NCI-H2029 treated with DMSO at 0.1 percent for 48 hours (cell line): ENCODE data around the gene TNFRSF13B.
"Not testable (repeated sequence)": the region's sequence is repeated elsewhere in the genome, so short reads cannot be mapped to it uniquely, and the experiment has no call there.

Source experiments
- DNase-seq: peaks from one replicate; lab custom pipeline; 2025; lab: John Stamatoyannopoulos, UW

TNFRSF13B gene

DNA sequence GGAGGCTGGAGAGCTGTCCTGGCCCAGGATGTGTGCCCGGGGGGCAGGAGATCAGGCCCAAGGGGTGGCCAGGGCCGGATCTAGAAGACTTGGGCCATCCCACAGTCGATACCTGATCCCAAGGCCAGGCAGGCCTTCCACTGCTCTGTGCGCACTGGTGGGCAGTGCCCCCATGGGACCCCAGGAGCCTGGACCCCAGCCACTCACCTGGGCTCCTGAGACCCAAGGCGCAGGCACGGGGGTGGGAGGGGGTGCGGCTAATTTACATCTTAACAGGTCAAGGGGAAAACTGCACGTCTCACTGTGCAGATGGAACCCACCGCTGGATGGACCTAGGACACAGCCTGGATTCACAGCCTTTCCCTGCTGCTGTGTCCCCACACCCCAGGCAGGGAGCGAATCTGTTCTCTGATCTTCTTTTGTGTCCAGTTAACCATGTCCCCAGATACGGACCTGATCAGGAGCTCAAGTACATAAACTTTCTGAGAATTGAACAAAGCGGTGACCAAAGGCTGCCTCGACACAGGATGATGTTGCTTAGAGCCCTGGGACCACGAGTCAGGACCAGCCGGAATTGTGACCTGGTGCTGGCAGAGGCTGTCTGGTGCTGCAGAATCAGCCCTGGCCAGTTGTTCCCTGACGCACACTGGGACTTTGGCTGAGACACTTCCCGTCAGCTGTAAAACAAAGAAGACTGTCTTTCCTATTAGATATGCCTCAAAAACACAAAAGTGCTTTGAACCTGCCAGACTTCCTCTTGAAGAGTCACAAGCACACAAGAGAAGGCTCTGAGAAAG lies 60.6 kb downstream of the TNFRSF13B start:
- no peak for DNase-seq

DNA sequence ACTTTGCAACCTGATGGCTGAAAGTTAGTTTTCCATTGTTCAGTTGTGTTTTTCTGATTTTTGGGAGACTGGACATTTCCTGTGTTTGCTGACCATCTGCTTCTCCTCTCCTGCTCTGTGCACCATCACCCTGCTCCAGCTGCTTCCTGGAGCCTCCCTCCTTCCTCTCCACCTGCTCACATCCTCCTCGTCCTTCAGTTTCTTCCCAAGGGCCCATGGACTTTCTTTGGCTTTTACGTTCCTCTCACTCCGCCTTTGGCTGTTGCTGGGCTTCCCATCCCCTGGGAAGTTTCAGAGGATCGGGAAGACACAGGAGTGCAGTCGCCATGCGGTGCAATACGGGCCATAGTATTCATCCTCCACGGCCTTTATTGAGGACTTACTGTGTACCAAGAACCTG lies 61.6 kb downstream of the TNFRSF13B start:
- no peak for DNase-seq

DNA sequence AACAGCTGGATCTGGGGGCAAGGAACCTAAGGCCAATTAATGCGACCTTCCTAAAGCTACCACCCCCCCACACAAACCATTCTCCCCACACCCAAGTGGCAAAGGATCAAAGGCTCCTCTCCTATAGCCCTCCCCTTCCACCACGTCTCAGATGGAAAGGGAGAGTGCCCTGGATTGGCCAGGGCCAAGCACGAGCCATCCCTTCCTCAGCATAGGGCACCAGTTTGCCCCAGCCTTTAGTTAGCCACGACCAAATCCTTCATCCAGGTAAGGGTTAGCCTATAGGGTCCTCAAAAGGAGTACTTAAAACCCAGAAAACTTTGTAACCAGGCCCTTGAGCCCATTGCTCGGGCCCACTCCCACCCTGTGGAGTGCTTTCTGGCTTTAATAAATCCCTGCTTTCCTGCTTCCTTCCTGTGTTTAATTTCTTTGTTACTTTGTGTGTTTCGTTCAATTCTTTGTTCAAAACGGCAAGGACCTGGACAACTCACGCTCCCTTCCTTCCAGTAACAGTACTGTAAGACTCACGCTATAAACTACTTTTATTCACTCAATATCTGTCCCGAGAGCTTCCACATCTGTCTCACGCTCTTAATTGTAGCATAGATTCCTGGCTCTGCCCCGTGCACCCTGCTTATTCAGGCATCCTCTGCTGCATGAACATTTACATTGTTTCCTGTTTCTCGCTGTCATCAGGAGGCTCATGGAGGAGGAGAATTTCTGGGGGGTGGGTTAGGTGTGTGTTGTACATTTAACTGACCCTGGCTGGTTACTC lies 62.3 kb downstream of the TNFRSF13B start:
- DNase-seq = no peak

DNA sequence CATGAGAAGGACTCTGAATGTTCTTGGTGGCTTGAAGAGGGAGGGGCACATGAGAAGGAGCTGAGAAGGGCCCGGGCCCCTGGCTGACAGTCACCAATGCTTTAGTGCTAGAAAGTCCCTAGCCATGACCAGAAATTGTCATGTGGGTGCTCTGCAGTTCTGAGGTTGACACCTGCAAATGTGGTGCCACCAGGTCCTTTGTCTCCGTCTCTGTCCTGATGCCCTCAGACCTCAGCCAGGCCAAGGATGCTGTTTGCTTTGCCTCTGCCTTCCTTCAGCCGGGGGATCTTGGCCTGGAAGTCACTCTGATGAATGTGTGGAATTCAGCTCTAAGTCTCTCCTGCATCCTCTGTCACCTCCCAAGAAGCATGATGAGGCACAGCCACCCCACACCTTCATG lies 63.6 kb downstream of the TNFRSF13B start:
- no peak for DNase-seq

DNA sequence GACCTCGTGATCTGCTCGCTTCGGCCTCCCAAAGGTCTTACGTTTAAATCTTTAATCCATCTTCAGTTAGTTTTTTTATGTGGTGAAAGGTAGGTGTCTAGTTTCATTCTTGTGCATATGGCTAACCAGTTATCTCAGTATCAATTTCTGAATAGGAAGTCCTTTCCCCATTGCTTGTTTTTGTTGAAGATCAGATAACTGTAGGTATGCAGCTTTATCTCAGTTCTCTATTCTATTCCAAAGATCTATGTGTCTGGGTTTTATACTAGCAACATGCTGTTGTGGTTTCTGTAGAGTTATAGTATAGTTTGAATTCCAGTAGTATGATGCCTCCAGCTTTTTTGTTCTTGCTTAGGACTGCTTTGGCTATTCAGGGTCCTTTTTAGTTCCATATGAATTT lies 65.2 kb downstream of the TNFRSF13B start:
- no peak for DNase-seq

DNA sequence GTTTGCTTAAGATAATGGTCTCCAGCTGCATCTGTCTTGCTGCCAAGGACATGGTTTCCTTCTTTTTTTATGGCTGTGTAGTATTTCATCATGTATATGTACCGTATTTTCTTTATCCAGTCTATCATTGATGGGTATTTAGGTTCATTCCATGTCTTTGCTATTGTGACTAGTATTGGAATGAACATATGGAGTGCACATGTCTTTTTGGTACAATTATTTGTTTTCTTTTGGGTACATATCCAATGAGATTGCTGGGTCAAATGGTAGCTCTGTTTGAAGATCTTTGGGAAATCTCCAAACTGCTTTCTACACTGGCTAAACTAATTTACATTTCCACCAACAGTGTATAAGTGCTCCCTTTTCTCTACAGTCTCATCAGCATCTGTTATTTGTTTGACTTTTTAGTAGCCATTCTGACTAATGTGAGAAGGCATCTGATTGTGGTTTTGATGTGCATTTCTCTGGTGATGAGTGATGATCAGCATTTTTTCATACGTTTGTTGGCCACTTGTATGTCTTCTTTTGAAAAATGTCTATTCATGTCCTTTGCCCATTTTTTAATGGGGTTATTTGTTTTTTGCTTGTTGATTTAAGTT lies 66.2 kb downstream of the TNFRSF13B start:
- no peak for DNase-seq

DNA sequence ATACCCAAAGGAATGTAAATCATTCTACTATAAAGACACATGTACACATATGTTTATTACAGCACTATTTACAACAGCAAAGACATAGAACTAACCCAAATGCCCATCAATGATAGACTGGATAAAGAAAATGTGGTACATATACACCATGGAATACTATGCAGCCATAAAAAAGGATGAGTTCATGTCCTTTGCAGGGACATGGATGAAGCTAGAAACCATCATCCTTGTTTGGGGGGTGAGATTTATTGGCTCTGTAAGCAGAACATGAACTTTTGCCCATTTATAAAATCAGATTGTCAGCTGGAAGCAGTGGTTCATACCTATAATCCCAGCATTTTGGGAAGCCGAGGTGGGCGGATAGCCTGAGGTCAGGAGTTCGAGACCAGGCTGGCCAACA lies 68.8 kb downstream of the TNFRSF13B start:
- not testable (repeated sequence) for DNase-seq

DNA sequence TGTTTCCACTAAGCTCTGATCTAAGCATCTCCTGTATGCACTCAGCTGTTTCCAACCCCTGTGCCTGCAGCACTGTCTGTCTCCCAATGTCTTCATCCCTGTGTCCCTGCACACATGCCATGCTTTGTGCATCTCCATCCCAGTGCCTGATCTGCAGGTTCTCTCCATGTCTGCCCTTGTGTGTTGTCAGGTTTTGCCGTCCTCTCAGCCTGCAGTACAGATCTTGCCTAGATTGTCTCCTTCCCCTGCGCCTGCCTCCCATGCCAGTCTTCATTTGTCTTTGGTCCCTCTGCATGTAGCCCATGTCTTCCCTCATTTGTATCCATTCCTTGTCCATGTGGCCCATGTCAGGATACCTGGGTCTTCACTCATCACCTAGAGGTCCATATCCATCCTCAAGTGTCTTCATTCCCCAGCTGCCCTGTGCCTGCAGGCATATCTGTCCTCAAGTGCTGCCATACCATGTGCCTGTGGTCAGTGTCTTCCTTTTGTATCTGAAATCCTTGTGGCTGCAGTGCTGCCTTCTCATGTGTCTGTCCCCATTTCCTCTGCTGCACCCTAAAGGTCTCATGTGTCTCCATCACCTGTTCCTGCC lies 71.5 kb downstream of the TNFRSF13B start:
- DNase-seq = no peak

DNA sequence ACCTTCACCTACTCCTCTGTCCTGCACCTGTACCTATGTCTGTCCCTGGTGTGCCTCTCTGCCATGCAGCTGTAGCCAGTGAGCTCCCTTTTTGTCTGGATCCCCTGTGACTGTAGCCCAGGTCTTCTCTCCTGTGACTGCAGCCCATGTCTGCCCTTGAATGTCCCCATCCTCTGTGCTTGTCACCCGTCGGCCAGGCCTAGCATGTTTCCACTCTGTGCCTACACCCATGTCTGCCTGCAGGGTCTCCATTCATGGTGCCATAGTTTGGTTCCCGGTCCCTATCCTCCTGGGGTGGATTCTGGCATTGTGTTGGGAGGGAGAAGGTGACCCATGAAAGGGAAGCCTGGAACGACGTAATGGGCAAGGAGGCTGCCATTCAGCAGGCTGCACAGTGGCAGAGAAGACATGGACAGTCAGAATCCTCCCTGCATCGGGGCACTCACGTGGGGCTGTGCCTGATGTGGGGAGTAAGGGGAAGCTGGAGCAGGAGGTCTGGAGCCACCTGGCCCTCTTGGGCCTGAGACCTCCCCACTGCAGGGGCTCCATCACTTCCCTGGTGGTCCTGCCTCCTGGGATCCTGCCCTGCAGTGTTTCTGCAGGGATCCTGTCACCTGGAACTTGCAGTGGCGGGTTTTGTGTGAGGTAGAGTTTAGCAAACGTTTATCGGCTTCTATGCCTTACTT lies 74.6 kb downstream of the TNFRSF13B start:
- not testable (repeated sequence) for DNase-seq

DNA sequence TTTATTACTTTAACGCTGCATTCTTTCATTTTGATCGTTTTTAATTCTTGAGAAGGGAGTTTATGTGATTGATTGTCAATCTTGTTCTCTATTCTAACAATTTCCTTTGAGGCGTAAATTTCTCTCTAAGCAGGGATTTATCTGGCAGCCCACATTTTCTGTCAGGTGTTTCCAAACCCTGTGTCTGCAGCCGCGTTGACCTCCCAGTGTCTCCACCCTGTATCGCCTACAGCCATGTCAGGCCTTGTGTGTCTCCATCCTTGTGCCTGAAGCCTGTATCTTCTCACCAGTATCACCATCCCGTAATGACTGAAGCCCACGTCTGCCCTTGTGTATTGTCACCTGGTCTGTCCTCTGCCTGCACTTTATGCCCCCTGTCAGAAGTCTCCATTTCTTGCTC lies 75.7 kb downstream of the TNFRSF13B start:
- DNase-seq = not testable (repeated sequence)

DNA sequence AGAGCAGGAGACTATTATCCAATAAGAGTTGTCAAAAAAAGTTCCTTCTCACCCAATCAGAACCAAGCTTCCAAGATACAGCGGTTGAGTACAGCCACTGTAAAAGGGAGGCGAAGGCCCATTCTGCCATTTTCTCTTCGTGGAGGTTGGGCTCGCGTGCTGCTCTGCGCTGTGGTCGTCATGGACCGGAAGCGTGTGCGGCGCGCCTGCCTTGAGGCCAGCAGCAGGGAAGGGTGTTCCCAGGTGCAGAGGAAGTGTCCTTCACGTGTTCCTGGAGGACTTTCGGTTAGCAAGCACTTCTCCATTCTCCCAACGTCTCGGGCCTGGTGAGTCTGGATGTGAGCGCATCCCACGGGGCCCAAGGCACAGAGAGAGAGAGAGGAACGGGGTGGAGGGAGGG lies 78.4 kb downstream of the TNFRSF13B start:
- not testable (repeated sequence) for DNase-seq

DNA sequence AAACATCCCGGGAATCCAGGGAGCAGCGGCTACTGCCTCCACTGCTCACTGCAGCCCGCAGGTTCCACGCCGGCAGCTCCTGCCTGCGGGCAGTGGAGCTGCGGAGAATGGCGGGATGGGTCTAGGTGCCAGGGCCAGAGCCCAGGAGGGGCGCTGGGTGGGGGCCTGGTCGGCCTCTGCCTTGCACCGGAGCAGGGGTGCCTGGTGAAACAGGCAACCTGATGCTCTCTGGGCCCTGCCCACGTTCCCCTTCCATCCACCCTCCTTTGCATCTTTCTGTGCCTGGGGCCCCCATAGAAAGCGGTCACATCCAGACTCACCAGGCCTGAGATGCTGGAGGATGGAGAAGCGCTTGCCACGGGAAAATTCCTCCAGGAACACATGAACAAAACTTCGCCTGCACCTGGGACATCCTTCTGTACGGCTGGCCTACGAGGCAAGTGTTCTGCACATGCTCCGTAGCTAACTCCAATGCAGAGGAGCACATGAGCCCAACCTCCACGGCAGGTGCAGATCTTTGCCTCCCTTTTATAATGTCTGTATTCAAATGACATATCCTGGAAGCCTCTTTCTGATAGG lies 79.0 kb downstream of the TNFRSF13B start:
- DNase-seq = not testable (repeated sequence)

DNA sequence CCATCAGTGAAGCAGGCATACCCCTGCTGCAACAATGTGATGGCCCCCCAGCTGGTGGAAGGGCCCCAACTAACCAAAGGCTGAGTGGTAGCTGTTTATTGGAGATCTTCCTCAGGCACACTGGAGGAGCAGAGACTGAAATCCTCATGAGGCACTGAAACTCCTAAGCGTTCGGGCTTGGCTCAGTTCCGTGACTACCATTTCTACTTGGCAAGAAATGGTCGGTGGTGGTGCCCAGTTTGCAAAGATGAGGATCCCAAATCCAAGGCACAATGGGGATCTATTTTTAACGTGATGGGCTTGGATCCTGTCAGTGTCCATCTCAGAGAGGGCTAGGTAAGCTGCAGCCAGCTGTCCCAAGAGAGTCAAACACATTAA lies 82.8 kb downstream of the TNFRSF13B start:
- no peak for DNase-seq
